Activated B cell treated with CpG ODN at 0.5 μM for 24 hours (primary cell): ENCODE measurements around the gene CCDC7. TPM values are rescaled to one million over a fixed set of nuclear protein-coding genes. Genes with fewer than 3 reads are reported as not detected.
"Not testable (repeated sequence)": the region's sequence is repeated elsewhere in the genome, so short reads cannot be mapped to it uniquely, and the experiment has no call there.

Experiments
- ATAC-seq: fragments of 200-7000 bp; cut with Tn5 transposase; one replicate; pipeline ENCODE4 v1.10.0; 2021; ENCODE audit warnings: low read depth, mild to moderate bottlenecking, moderate library complexity
- CTCF ChIA-PET: fragments of 350-600 bp; sonication (Branson Sonifier 250); formaldehyde crosslinking; loops from one replicate; lab custom pipeline; 2021; ENCODE audit warnings: antibody characterized with exemption; lab: Charles Lee
- POLR2A ChIA-PET: fragments of 350-600 bp; sonication (Branson Sonifier 250); formaldehyde crosslinking; loops from one replicate; lab custom pipeline; 2021; ENCODE audit warnings: antibody characterized with exemption; lab: Charles Lee
- DNase-seq: peaks from one replicate; pipeline ENCODE4 v3.0.0; 2022
- H3K27ac Mint-ChIP-seq: one replicate; pipeline ENCODE4 v1.8.0; 2020; ENCODE audit warnings: mixed read lengths
- H3K27me3 Mint-ChIP-seq: one replicate; pipeline ENCODE4 v1.8.0; 2021; ENCODE audit warnings: mixed read lengths
- H3K36me3 Mint-ChIP-seq: one replicate; pipeline ENCODE4 v1.8.0; 2021; ENCODE audit warnings: low read depth, mixed read lengths
- H3K4me1 Mint-ChIP-seq: one replicate; pipeline ENCODE4 v1.8.0; 2021; ENCODE audit warnings: mixed read lengths
- H3K4me3 Mint-ChIP-seq: one replicate; pipeline ENCODE4 v1.8.0; 2020; ENCODE audit warnings: mild to moderate bottlenecking, mixed read lengths
- H3K9me3 Mint-ChIP-seq: one replicate; pipeline ENCODE4 v1.8.0; 2020; ENCODE audit warnings: mixed read lengths
- CTCF ChIP-seq: fragments of 200-600 bp; IDR thresholded peaks from one replicate; pipeline ENCODE4 v1.8.0; 2022; ENCODE audit warnings: antibody characterized with exemption, mild to moderate bottlenecking
- intact Hi-C: fragments of 100-400 bp; cut with micrococcal nuclease; formaldehyde crosslinking; loops from one replicate; pipeline ENCODE4 v1.15.1; 2024
- total RNA-seq: library from RNA; stranded (reverse); gene quantifications from 2 replicates; pipeline ENCODE4 v1.2.3, GENCODE V29; 2022

The CCDC7 gene
- total RNA-seq, 1 donor from 2014 or later, result 20.0 TPM

GRCh38 chr10:32629910-32630309 lies 184.0 kb downstream of the CCDC7 start:
- peaks cover 10% of the 10 kb centered on the region for H3K9me3 Mint-ChIP-seq
- H3K36me3 Mint-ChIP-seq, result peaks cover 8% of the 10 kb centered on the region
- intact Hi-C loops, result no loop called here
- DNase-seq (no peak), ATAC-seq (no peak)
- CTCF ChIA-PET, result no interaction called here
- no peaks in the 10 kb centered on the region for H3K27me3 Mint-ChIP-seq
- no peak overlapping the region for H3K27ac Mint-ChIP-seq
- POLR2A ChIA-PET, result no interaction called here
- no peak for TF ChIP-seq CTCF
- no peak overlapping the region for H3K4me3 Mint-ChIP-seq
- H3K4me1 Mint-ChIP-seq, result no peaks in the 10 kb centered on the region

- no peak overlapping the region for H3K27ac Mint-ChIP-seq
- no peaks in the 10 kb centered on the region for H3K27me3 Mint-ChIP-seq
- DNase-seq (no peak), ATAC-seq (no peak)
- H3K9me3 Mint-ChIP-seq, result peaks cover 24% of the 10 kb centered on the region
- H3K4me1 Mint-ChIP-seq, result peaks cover 4% of the 10 kb centered on the region
- intact Hi-C loops, result no loop called here
- H3K36me3 Mint-ChIP-seq, result peaks cover 35% of the 10 kb centered on the region
- H3K4me3 Mint-ChIP-seq, result no peak overlapping the region
- CTCF ChIA-PET, result no interaction called here
- TF ChIP-seq CTCF, result no peak
- POLR2A ChIA-PET, result no interaction called here
These were observed 200.6 kb downstream of the CCDC7 start for GRCh38 chr10:32646535-32646934.

GRCh38 chr10:32650246-32650655 lies 204.3 kb downstream of the CCDC7 start:
- intact Hi-C loops, result loop anchor here (5.0 kb wide), 1 partner anchor 502 kb away; no protein-coding TSS in a partner anchor
- ChIA-PET POLR2A (no interaction called here), CTCF (no interaction called here)
- H3K27ac Mint-ChIP-seq, result no peak overlapping the region
- DNase-seq (no peak), ATAC-seq (peak; percentile 57)
- H3K36me3 Mint-ChIP-seq, result peaks cover 47% of the 10 kb centered on the region
- no peaks in the 10 kb centered on the region for H3K27me3 Mint-ChIP-seq
- peaks cover 4% of the 10 kb centered on the region for H3K4me1 Mint-ChIP-seq
- TF ChIP-seq CTCF, result no peak
- H3K9me3 Mint-ChIP-seq, result peaks cover 42% of the 10 kb centered on the region
- no peak overlapping the region for H3K4me3 Mint-ChIP-seq

GRCh38 chr10:32657430-32657829 lies 211.5 kb downstream of the CCDC7 start:
- ATAC-seq, CTCF ChIA-PET, H3K4me1 Mint-ChIP-seq, POLR2A ChIA-PET, H3K4me3 Mint-ChIP-seq, intact Hi-C loops, DNase-seq, H3K27ac Mint-ChIP-seq, H3K27me3 Mint-ChIP-seq: not testable (repeated sequence)
- Mint-ChIP-seq H3K9me3 (peaks cover 41% of the 10 kb centered on the region), H3K36me3 (peaks cover 42% of the 10 kb centered on the region)

GRCh38 chr10:32661346-32661745 lies 215.4 kb downstream of the CCDC7 start:
- Mint-ChIP-seq H3K36me3 (peaks cover 20% of the 10 kb centered on the region), H3K9me3 (peaks cover 17% of the 10 kb centered on the region), H3K4me3 (no peak overlapping the region), H3K27ac (no peak overlapping the region), H3K27me3 (no peaks in the 10 kb centered on the region), H3K4me1 (peaks cover 11% of the 10 kb centered on the region)
- DNase-seq, result no peak
- ChIA-PET CTCF (no interaction called here), POLR2A (no interaction called here)
- TF ChIP-seq CTCF, result no peak
- ATAC-seq, result no peak
- intact Hi-C loops, result no loop called here
